Right lobe of liver (tissue), 6 donors: ENCODE data around the gene AHNAK2. TPM values are rescaled to one million over a fixed set of nuclear protein-coding genes. Genes with fewer than 3 reads are reported as not detected.
A peak's percentile ranks its signal among the peaks of the same experiment; 100 is the strongest.

Source experiments
- ATAC-seq, 4 donors: fragments of 200-7000 bp; cut with Tn5 transposase; one replicate each; pipeline ENCODE4 v1.9.1; 2020; ENCODE audit warnings: mild to moderate bottlenecking in 4 of 4, moderate library complexity in 4 of 4
- DNase-seq, 3 donors: peaks; one replicate each; pipeline ENCODE4 v3.0.0-alpha.2; 2020
- H3K27ac ChIP-seq, 3 donors: fragments of 200-600 bp; one replicate each; pipeline ENCODE4 v1.8.0; 2022
- H3K27me3 ChIP-seq, 2 donors: fragments of 200-600 bp; one replicate each; pipeline ENCODE4 v1.8.0; 2022
- H3K36me3 ChIP-seq, 4 donors: fragments of 200-600 bp; sonication (generic) in 1 of 4; one replicate each; pipeline versions ENCODE4 v1.5.1 to v1.8.0; 2017 to 2022; ENCODE audit warnings: control low read depth in 1 of 4
- H3K4me1 ChIP-seq, 4 donors: fragments of 200-600 bp; sonication (generic) in 1 of 4; one replicate each; pipeline versions ENCODE4 v1.5.1 to v1.8.0; 2017 to 2022; ENCODE audit warnings: control low read depth in 1 of 4
- H3K4me3 ChIP-seq, 3 donors: fragments of 200-600 bp; one replicate each; pipeline ENCODE4 v1.8.0; 2022
- H3K9me3 ChIP-seq, 4 donors: fragments of 200-600 bp; sonication (generic) in 1 of 4; one replicate each; pipeline versions ENCODE4 v1.5.1 to v1.8.0; 2017 to 2022; ENCODE audit warnings: control low read depth in 1 of 4
- CTCF ChIP-seq, 4 donors: fragments of 200-600 bp in 3 of 4; fragments of 450-650 bp in 1 of 4; IDR thresholded peaks; one replicate each; pipeline versions ENCODE4 v1.5.1 to v1.8.0; 2016 to 2022; ENCODE audit warnings: antibody characterized with exemption in 4 of 4, mild to moderate bottlenecking in 2 of 4
- POLR2A ChIP-seq: fragments of 450-650 bp; IDR thresholded peaks from one replicate; pipeline ENCODE4 v1.6.1; 2017; ENCODE audit warnings: antibody characterized with exemption, mild to moderate bottlenecking
- WGBS: methylation state at CpG from one replicate; pipeline ENCODE4 v1.1.6; 2018; ENCODE audit warnings: low coverage, low lambda C conversion rate; ENCODE audit not compliant: insufficient coverage; ENCODE audit errors: missing lambda C conversion rate; 5-methylcytosine and 5-hydroxymethylcytosine counted together
- intact Hi-C, 2 donors: fragments of 100-400 bp; cut with DNase I; formaldehyde crosslinking; loops; one replicate each; pipeline versions ENCODE4 v1.11.2 to v1.14.1; 2022
- total RNA-seq, 6 experiments: library from RNA; depleted of rRNA in 2 of 6; stranded (reverse); fragments of >200 nt in 2 of 6; fragmentation: NEBNext Ultra II Directional in 3 of 6; extraction: Animal tissue kit (Norgen Biotek cat#: 25700) in 3 of 6; gene quantifications; one replicate each; pipeline versions ENCODE4 v1.1.0 to v1.2.4, GENCODE V29; 2016 to 2023
- donor health status: DM: no; HTN: yes; CAD: no.
- donor health status: DM: no; HTN: no; CAD: no.
- donor health status: DM: no; HTN: no; CAD: no.
- donor health status: DM: no; HTN: yes; CAD: no.
- donor health status: DM: no; HTN: yes; CAD: no.

AHNAK2 gene
- total RNA-seq, 6 experiments from 2014 or later, result 2.1 to 12.2 (median 4.6) TPM

- DNase-seq, result peak in 2 of 3 donors; percentile 52
- WGBS, result no CpG with 5 or more reads among the region's 17 CpGs
- H3K36me3 ChIP-seq, result no peaks in the 10 kb centered on the region
- no peak overlapping the region for H3K27ac ChIP-seq
- peaks cover 0 to 11% (median 0%) of the 10 kb centered on the region in 4 donors for H3K4me1 ChIP-seq
- no peak overlapping the region for H3K4me3 ChIP-seq
- H3K27me3 ChIP-seq, result no peaks in the 10 kb centered on the region
- H3K9me3 ChIP-seq, result no peaks in the 10 kb centered on the region
- intact Hi-C loops, result no loop called here
- ATAC-seq, result no peak
- TF ChIP-seq CTCF (IDR thresholded peaks at IDR 0.05) (no peak), POLR2A (no peak)
Measured at GRCh38 chr14:104928391-104929133, 49.6 kb downstream of the AHNAK2 start.

- 27% methylated on average over 2 of the region's 8 CpGs for WGBS
- no peaks in the 10 kb centered on the region for H3K27me3 ChIP-seq
- intact Hi-C loops, result no loop called here
- no peak overlapping the region for H3K4me3 ChIP-seq
- DNase-seq (no peak), ATAC-seq (no peak)
- H3K9me3 ChIP-seq, result no peaks in the 10 kb centered on the region
- TF ChIP-seq CTCF (IDR thresholded peaks at IDR 0.05) (no peak), POLR2A (no peak)
- no peaks in the 10 kb centered on the region for H3K36me3 ChIP-seq
- no peak overlapping the region for H3K27ac ChIP-seq
- H3K4me1 ChIP-seq, result peaks cover 0 to 6% (median 0%) of the 10 kb centered on the region in 4 donors
Measured at GRCh38 chr14:104927901-104928300, 50.3 kb downstream of the AHNAK2 start.

- no peaks in the 10 kb centered on the region for H3K27me3 ChIP-seq
- ATAC-seq (no peak), DNase-seq (no peak)
- no peak overlapping the region for H3K27ac ChIP-seq
- H3K36me3 ChIP-seq, result no peaks in the 10 kb centered on the region
- WGBS, result 47% methylated on average over 6 of the region's 10 CpGs
- no peak overlapping the region for H3K4me3 ChIP-seq
- TF ChIP-seq POLR2A (no peak), CTCF (IDR thresholded peaks at IDR 0.05) (no peak)
- intact Hi-C loops, result no loop called here
- peaks cover 0 to 1% (median 0%) of the 10 kb centered on the region in 4 donors for H3K4me1 ChIP-seq
- H3K9me3 ChIP-seq, result no peaks in the 10 kb centered on the region
Measured at GRCh38 chr14:104927432-104927816, 50.8 kb downstream of the AHNAK2 start.

- Histone ChIP-seq H3K36me3 (no peaks in the 10 kb centered on the region), H3K27me3 (no peaks in the 10 kb centered on the region), H3K9me3 (no peaks in the 10 kb centered on the region), H3K4me1 (no peaks in the 10 kb centered on the region), H3K4me3 (no peak overlapping the region), H3K27ac (no peak overlapping the region)
- TF ChIP-seq CTCF (IDR thresholded peaks at IDR 0.05) (no peak), POLR2A (no peak)
- ATAC-seq, result peak in 1 of 4 donors; percentile 32
- 33% methylated on average over 2 of the region's 21 CpGs for WGBS
- intact Hi-C loops, result no loop called here
- no peak for DNase-seq
Measured at GRCh38 chr14:104926619-104927431, 51.3 kb downstream of the AHNAK2 start.
